ENCODE results near the gene LRRC4C. TPM values are rescaled to one million over a fixed set of nuclear protein-coding genes. Genes with fewer than 3 reads are reported as not detected.

Gene LRRC4C
- total RNA-seq (2022; extraction: Qiagen RNA extraction), result not detected in 5 replicates

GRCh38 chr11:41459465-41460401 is at the start of gene LRRC4C:
LRRC4C (minus strand) TSS chr11:41459652.

Data from A549 treated with Hydrocortisone at 1 μM for 4 hours (cell line).